ENCODE measurements around the gene CISD1. TPM values are rescaled to one million over a fixed set of nuclear protein-coding genes. Genes with fewer than 3 reads are reported as not detected.

The CISD1 gene
- total and polyA plus RNA-seq, 10 of the 15 experiments (the other 5 are each of a cell fraction or from before 2014, with no cell fraction given), result 23.0 to 162 (median 58.5) TPM

GRCh38 chr10:58293989-58294388 lies 25.0 kb downstream of the CISD1 start:
- no peak overlapping the region for H3K4me3 ChIP-seq
- H3K36me3 ChIP-seq (ENCODE audit: control insufficient read depth in 2 of 2, insufficient read depth in 2 of 2, low read length in 1 of 2), result no peaks in the 10 kb centered on the region
- no peak overlapping the region for H3K27ac ChIP-seq (ENCODE audit: control insufficient read depth, insufficient read depth)
- H4K20me1 ChIP-seq (ENCODE audit: control insufficient read depth, insufficient read depth), result no peaks in the 10 kb centered on the region
- no peak for DNase-seq (ENCODE audit: low read depth, low spot score)
- H3K79me2 ChIP-seq (ENCODE audit: control insufficient read depth, insufficient read depth, low read length), result no peaks in the 10 kb centered on the region
- H3K9me3 ChIP-seq (replicated peaks; ENCODE audit: control insufficient read depth, insufficient read depth, low read length), result no peaks in the 10 kb centered on the region
- in situ Hi-C loops (cut with MboI), result no loop called here
- H3K4me2 ChIP-seq (ENCODE audit: control insufficient read depth, insufficient read depth), result no peak overlapping the region
- WGBS (ENCODE audit: insufficient coverage, insufficient replicate concordance, low lambda C conversion rate, missing lambda C conversion rate), result 77% methylated on average over 5 of the region's 5 CpGs
- FAIRE-seq, result no peak
- BruUV-seq (replicated peaks), result no TSS peak
- RAD21 ChIA-PET (ENCODE audit: unreplicated experiment), result interaction anchor here (1.0 to 1.4 kb wide), 3 partner anchors 14 to 117 kb away, joined by 3 to 7 read pairs (median 4); partner anchors contain the start of gene TFAM
- no peak for ATAC-seq
- no peak overlapping the region for H2AFZ ChIP-seq (ENCODE audit: control insufficient read depth, low read depth, low read length)
- CTCF ChIA-PET, result interaction anchor here (1.0 to 9.0 kb wide), 5 partner anchors 10 to 237 kb away, joined by 3 to 385 read pairs (median 4); no protein-coding TSS in a partner anchor
- H3K9ac ChIP-seq (ENCODE audit: control insufficient read depth, insufficient read depth, low read length), result no peak overlapping the region
- intact Hi-C loops (cut with micrococcal nuclease; ENCODE audit: unreplicated experiment), result loop anchor here (10.0 kb wide), 1 partner anchor 291 kb away; no protein-coding TSS in a partner anchor
- no peaks in the 10 kb centered on the region for H3K4me1 ChIP-seq (ENCODE audit: control insufficient read depth, insufficient read depth, low read length)
- SMC1A ChIA-PET (ENCODE audit: uncharacterized antibody, unreplicated experiment), result interaction anchor here (1.0 to 6.1 kb wide), 8 partner anchors 13 to 142 kb away, joined by 3 to 203 read pairs (median 9); partner anchors contain the start of gene TFAM
- POLR2A ChIA-PET, result no interaction called here
- H3K27me3 ChIP-seq (replicated peaks in 1 of 2; ENCODE audit: control insufficient read depth in 2 of 2, insufficient read depth in 2 of 2, low read length in 1 of 2), result no peaks in the 10 kb centered on the region
- no peak for TF ChIP-seq GATAD2B (conservative IDR thresholded peaks at IDR 0.05; ENCODE audit: low read depth)
- no peak for TF ChIP-seq NBN (IDR thresholded peaks at IDR 0.05)
- no peak for TF ChIP-seq ZNF217 (IDR thresholded peaks at IDR 0.05)
- TF ChIP-seq CREB1 (IDR thresholded peaks at IDR 0.05; ENCODE audit: low read depth), result no peak
- TF ChIP-seq CBX5 (IDR thresholded peaks at IDR 0.05; ENCODE audit: low read depth), result no peak
- no peak for TF ChIP-seq RCOR1 (conservative IDR thresholded peaks at IDR 0.05; ENCODE audit: low read depth, low read length)
- TF ChIP-seq MEF2A (IDR thresholded peaks at IDR 0.05; ENCODE audit: insufficient read depth, low read depth, low read length), result no peak
- no peak for TF ChIP-seq LARP7 (IDR thresholded peaks at IDR 0.05)
- TF ChIP-seq MLLT1 (IDR thresholded peaks at IDR 0.05), result no peak
- no peak for TF ChIP-seq TCF3 (IDR thresholded peaks at IDR 0.05; ENCODE audit: borderline replicate concordance, insufficient read depth, low read depth, low read length)
- no peak for TF ChIP-seq ZBTB4 (CRISPR knock-in tag; IDR thresholded peaks at IDR 0.05)
- TF ChIP-seq SREBF1 (IDR thresholded peaks at IDR 0.05; ENCODE audit: low read length), result no peak
- no peak for TF ChIP-seq IRF3 (IDR thresholded peaks at IDR 0.05)
- no peak for TF ChIP-seq SMARCA5 (IDR thresholded peaks at IDR 0.05)
- TF ChIP-seq ZBTB40 (IDR thresholded peaks at IDR 0.05; ENCODE audit: borderline replicate concordance), result no peak

All from GM12878 (cell line).